Common myeloid progenitor, CD34-positive (primary cell): ENCODE data around the gene SRA1.
A peak's percentile ranks its signal among the peaks of the same experiment; 100 is the strongest.

ENCODE experiments used
- CTCF ChIA-PET: fragments of 350-600 bp; sonication (Branson Sonifier 250); formaldehyde crosslinking; loops from one replicate; lab custom pipeline; 2021; ENCODE audit warnings: antibody characterized with exemption; lab: Charles Lee
- POLR2A ChIA-PET: fragments of 350-600 bp; sonication (Branson Sonifier 250); formaldehyde crosslinking; loops from one replicate; lab custom pipeline; 2021; ENCODE audit warnings: antibody characterized with exemption; lab: Charles Lee
- DNase-seq, 3 donors: peaks; one replicate each; pipeline versions ENCODE4 v3.0.0 to v3.0.0-alpha.2; 2013
- H3K27ac ChIP-seq, 2 experiments: 1 replicate in 1 of 2; 2 replicates in 1 of 2; pipeline ENCODE4 v1.7.0; 2013; ENCODE audit warnings: inconsistent platforms in 2 of 2, low read length in 2 of 2, mild to moderate bottlenecking in 2 of 2, low read depth in 1 of 2, moderate library complexity in 1 of 2; ENCODE audit not compliant: severe bottlenecking in 2 of 2, insufficient read depth in 1 of 2, poor library complexity in 1 of 2
- H3K27me3 ChIP-seq, 5 experiments: replicated peaks in 2 of 5; 1 replicate in 3 of 5; 2 replicates in 2 of 5; pipeline versions ENCODE4 v1.6.1 to v1.7.0; 2013; ENCODE audit warnings: low read length in 4 of 5, mild to moderate bottlenecking in 2 of 5, moderate library complexity in 2 of 5, inconsistent platforms in 1 of 5; ENCODE audit not compliant: insufficient read depth in 5 of 5, control insufficient read depth in 4 of 5
- H3K36me3 ChIP-seq, 4 experiments: 1 replicate in 2 of 4; 2 replicates in 2 of 4; pipeline versions ENCODE4 v1.6.1 to v1.7.0; 2013; ENCODE audit warnings: low read length in 3 of 4, control low read depth in 1 of 4, mild to moderate bottlenecking in 1 of 4; ENCODE audit not compliant: control insufficient read depth in 4 of 4, insufficient read depth in 4 of 4
- H3K4me1 ChIP-seq, 4 experiments: 1 replicate in 3 of 4; 2 replicates in 1 of 4; pipeline versions ENCODE4 v1.6.1 to v1.7.1; 2013; ENCODE audit warnings: low read length in 3 of 4, mild to moderate bottlenecking in 3 of 4, control low read depth in 1 of 4, inconsistent platforms in 1 of 4, moderate library complexity in 1 of 4; ENCODE audit not compliant: control insufficient read depth in 4 of 4, insufficient read depth in 4 of 4; ENCODE audit errors: control extremely low read depth in 1 of 4
- H3K4me3 ChIP-seq, 7 experiments: 1 replicate in 4 of 7; 2 replicates in 3 of 7; pipeline versions ENCODE4 v1.5.1 to v1.7.0; 2013; ENCODE audit warnings: mild to moderate bottlenecking in 7 of 7, low read length in 6 of 7, moderate library complexity in 6 of 7, inconsistent platforms in 2 of 7, low read depth in 2 of 7, control low read depth in 1 of 7; ENCODE audit not compliant: insufficient read depth in 4 of 7, control insufficient read depth in 1 of 7; ENCODE audit errors: extremely low read depth in 1 of 7
- H3K9me3 ChIP-seq, 5 experiments: 1 replicate in 4 of 5; 2 replicates in 1 of 5; pipeline versions ENCODE4 v1.6.1 to v1.7.1; 2013; ENCODE audit warnings: low read length in 4 of 5, mild to moderate bottlenecking in 2 of 5, inconsistent platforms in 1 of 5, low read depth in 1 of 5, moderate library complexity in 1 of 5; ENCODE audit not compliant: control insufficient read depth in 4 of 5, insufficient read depth in 2 of 5; ENCODE audit errors: control extremely low read depth in 1 of 5
- WGBS: methylation state at CpG from one replicate; pipeline ENCODE4 v1.1.5; 2013; ENCODE audit not compliant: insufficient coverage; 5-methylcytosine and 5-hydroxymethylcytosine counted together

SRA1 gene

DNA sequence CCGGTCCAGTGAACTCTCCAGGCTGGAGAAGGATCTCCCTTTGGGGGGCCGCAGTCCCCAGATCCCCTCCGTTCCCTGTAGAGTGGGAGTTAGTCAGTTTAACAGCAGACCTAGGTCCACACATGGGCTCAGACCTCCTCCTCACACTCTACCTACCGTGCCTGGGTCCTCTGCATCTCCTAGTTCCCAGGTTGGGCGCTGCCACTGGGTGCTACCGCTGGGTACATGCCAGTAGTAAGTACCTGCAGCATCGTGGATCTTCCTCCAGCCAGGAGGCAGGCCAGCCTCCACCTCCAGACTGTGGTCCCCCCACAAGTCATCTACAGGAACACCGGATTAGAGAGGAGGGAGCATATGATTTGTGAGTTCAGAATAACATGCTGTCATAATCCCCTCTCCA lies 6.3 kb upstream of the SRA1 start:
- Histone ChIP-seq H3K27ac (peak overlapping the region; percentile 67 to 85), H3K4me1 (peaks cover 13 to 25% (median 23%) of the 10 kb centered on the region in 4 experiments), H3K36me3 (peaks cover 10 to 42% (median 26%) of the 10 kb centered on the region in 4 experiments), H3K4me3 (peak overlapping the region; percentile 44 to 95 (median 81)), H3K9me3 (no peaks in the 10 kb centered on the region), H3K27me3 (no peaks in the 10 kb centered on the region)
- DNase-seq, result no peak
- WGBS, result 79% methylated on average over 6 of the region's 8 CpGs
- POLR2A ChIA-PET, result no interaction called here
- CTCF ChIA-PET, result interaction anchor here (0.6 to 2.0 kb wide), 5 partner anchors 11 to 127 kb away, joined by 3 to 8 read pairs (median 3); partner anchors contain the start of genes EIF4EBP3, HARS1 and HARS2

- Histone ChIP-seq H3K27me3 (no peaks in the 10 kb centered on the region), H3K4me1 (peaks cover 13 to 30% (median 29%) of the 10 kb centered on the region in 4 experiments), H3K36me3 (peaks cover 2 to 27% (median 16%) of the 10 kb centered on the region in 4 experiments), H3K27ac (no peak overlapping the region), H3K9me3 (no peaks in the 10 kb centered on the region), H3K4me3 (no peak overlapping the region)
- ChIA-PET CTCF (interaction anchor here (0.8 to 4.8 kb wide), 4 partner anchors 13 to 102 kb away, joined by 3 to 19 read pairs (median 4); partner anchors contain the start of gene EIF4EBP3), POLR2A (no interaction called here)
- no peak for DNase-seq
- WGBS, result 97% methylated on average over 6 of the region's 10 CpGs
Measured at GRCh38 chr5:140561753-140562523, 4.7 kb upstream of the SRA1 start.

GRCh38 chr5:140560227-140560626 lies 3.0 kb upstream of the SRA1 start:
- no peak overlapping the region for H3K27ac ChIP-seq
- WGBS, result 100% methylated on average over 5 of the region's 10 CpGs
- peaks cover 0 to 17% (median 10%) of the 10 kb centered on the region in 4 experiments for H3K36me3 ChIP-seq
- no peak for DNase-seq
- CTCF ChIA-PET, result interaction anchor here (1.0 to 4.8 kb wide), 3 partner anchors 13 to 79 kb away, joined by 3 to 19 read pairs (median 8); partner anchors contain the start of genes EIF4EBP3 and TMCO6
- H3K27me3 ChIP-seq, result no peaks in the 10 kb centered on the region
- no peaks in the 10 kb centered on the region for H3K9me3 ChIP-seq
- no peak overlapping the region for H3K4me3 ChIP-seq
- POLR2A ChIA-PET, result no interaction called here
- H3K4me1 ChIP-seq, result peaks cover 15 to 35% (median 32%) of the 10 kb centered on the region in 4 experiments

- 93% methylated on average over 7 of the region's 9 CpGs for WGBS
- H3K9me3 ChIP-seq, result no peaks in the 10 kb centered on the region
- no peak overlapping the region for H3K4me3 ChIP-seq
- ChIA-PET CTCF (interaction anchor here (2.4 to 4.8 kb wide), 2 partner anchors 11 to 78 kb away, joined by 8 to 19 read pairs; partner anchors contain the start of gene EIF4EBP3), POLR2A (no interaction called here)
- H3K27me3 ChIP-seq, result no peaks in the 10 kb centered on the region
- H3K36me3 ChIP-seq, result peaks cover 3 to 18% (median 10%) of the 10 kb centered on the region in 4 experiments
- peaks cover 8 to 24% (median 21%) of the 10 kb centered on the region in 4 experiments for H3K4me1 ChIP-seq
- no peak overlapping the region for H3K27ac ChIP-seq
- no peak for DNase-seq
Measured at GRCh38 chr5:140558542-140558941, 1.3 kb upstream of the SRA1 start.

DNA sequence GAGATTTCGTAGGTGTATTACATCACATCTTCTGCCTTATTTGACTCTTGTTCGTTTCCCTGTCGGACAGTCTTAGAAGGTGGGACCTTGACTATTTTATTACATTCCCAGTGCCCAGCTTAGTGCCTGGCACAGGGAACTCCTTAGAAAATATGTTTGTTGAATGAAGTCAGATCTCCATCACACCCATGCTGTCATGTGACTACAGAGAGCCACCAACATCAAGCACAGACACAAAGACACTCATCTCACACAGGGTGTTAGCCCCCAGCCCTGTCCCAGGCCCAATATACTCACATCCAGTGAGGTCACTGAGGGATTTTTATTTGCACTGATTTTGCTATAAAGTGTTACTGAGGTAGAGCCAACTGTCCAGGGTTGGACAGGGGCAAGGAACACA lies 692 bp upstream of the SRA1 start:
- peak overlapping the region in 1 of 2 experiments; percentile 91 for H3K27ac ChIP-seq
- H3K36me3 ChIP-seq, result peaks cover 4 to 23% (median 11%) of the 10 kb centered on the region in 4 experiments
- no peaks in the 10 kb centered on the region for H3K9me3 ChIP-seq
- H3K27me3 ChIP-seq, result no peaks in the 10 kb centered on the region
- peaks cover 12 to 19% (median 18%) of the 10 kb centered on the region in 4 experiments for H3K4me1 ChIP-seq
- peak overlapping the region in 1 of 7 experiments; percentile 93 for H3K4me3 ChIP-seq
- CTCF ChIA-PET, result interaction anchor here (1.5 to 4.8 kb wide), 2 partner anchors 10 to 78 kb away, joined by 14 to 19 read pairs; partner anchors contain the start of gene EIF4EBP3
- no peak for DNase-seq
- 98% methylated on average over 3 of the region's 3 CpGs for WGBS
- POLR2A ChIA-PET, result interaction anchor here (0.9 to 1.6 kb wide), 2 partner anchors 9 to 90 kb away, joined by 3 to 7 read pairs; partner anchors contain the start of genes IK and NDUFA2

GRCh38 chr5:140556438-140556837 lies 835 bp downstream of the SRA1 start:
- DNase-seq, result peak in 2 of 3 donors; percentile 56 to 64
- H3K36me3 ChIP-seq, result peaks cover 10 to 30% (median 14%) of the 10 kb centered on the region in 4 experiments
- no peaks in the 10 kb centered on the region for H3K27me3 ChIP-seq
- 0% methylated on average over 3 of the region's 6 CpGs for WGBS
- POLR2A ChIA-PET, result interaction anchor here (1.6 kb wide), 1 partner anchor 91 kb away, joined by 7 read pairs; the partner anchor contains the start of genes IK and NDUFA2
- peaks cover 12 to 19% (median 18%) of the 10 kb centered on the region in 4 experiments for H3K4me1 ChIP-seq
- peak overlapping the region in 1 of 2 experiments; percentile 91 for H3K27ac ChIP-seq
- H3K9me3 ChIP-seq, result no peaks in the 10 kb centered on the region
- CTCF ChIA-PET, result no interaction called here
- H3K4me3 ChIP-seq, result peak overlapping the region in 6 of 7 experiments; percentile 68 to 93 (median 84)
